SU-DHL-6 (cell line): ENCODE results near the gene G3BP1.

Source experiments
- H2AFZ ChIP-seq: fragments of 200-600 bp; sonication (generic); 2 replicates; pipeline ENCODE4 v1.6.1; 2014; ENCODE audit warnings: low read depth, mild to moderate bottlenecking, moderate library complexity, mixed read lengths, antibody characterized with exemption, low read length; ENCODE audit not compliant: severe bottlenecking
- H3F3A ChIP-seq: fragments of 200-600 bp; shearing (Covaris generic); 2 replicates; pipeline ENCODE4 v1.6.0; 2016; ENCODE audit warnings: antibody characterized with exemption, mild to moderate bottlenecking; ENCODE audit not compliant: insufficient read depth
- H3K27ac ChIP-seq: fragments of 200-600 bp; sonication (generic); 2 replicates; pipeline ENCODE4 v1.5.1; 2016; ENCODE audit warnings: low read depth, mild to moderate bottlenecking, low read length, moderate library complexity, mixed read lengths
- H3K27me3 ChIP-seq: fragments of 200-600 bp; sonication (generic), shearing (Covaris generic); 2 replicates; pipeline ENCODE4 v1.6.0; 2014; ENCODE audit warnings: mild to moderate bottlenecking, low read length
- H3K36me3 ChIP-seq: fragments of 200-600 bp; sonication (generic); 2 replicates; pipeline ENCODE4 v1.6.1; 2014; ENCODE audit warnings: mild to moderate bottlenecking, low read length, mixed read lengths
- H3K4me2 ChIP-seq: fragments of 300-600, 200-600 bp; shearing (Covaris generic), sonication (generic); 2 replicates; pipeline ENCODE4 v1.6.0; 2014; ENCODE audit warnings: low read length, low read depth, mild to moderate bottlenecking; ENCODE audit not compliant: poor library complexity, severe bottlenecking
- H3K4me3 ChIP-seq: fragments of 200-600 bp; sonication (generic); 2 replicates; pipeline ENCODE4 v1.5.1; 2014; ENCODE audit warnings: antibody characterized with exemption, low read length, mild to moderate bottlenecking, mixed read lengths; ENCODE audit not compliant: insufficient read depth, poor library complexity, severe bottlenecking
- H3K79me2 ChIP-seq: fragments of 200-600 bp; sonication (generic); 2 replicates; pipeline ENCODE4 v1.6.1; 2014; ENCODE audit warnings: mild to moderate bottlenecking, low read length, moderate library complexity; ENCODE audit not compliant: insufficient read depth
- H3K9ac ChIP-seq: fragments of 200-600 bp; sonication (generic); 2 replicates; pipeline ENCODE4 v1.7.0; 2014; ENCODE audit warnings: mild to moderate bottlenecking, low read length
- H3K9me2 ChIP-seq: fragments of 200-600 bp; sonication (generic); replicated peaks from 2 replicates; pipeline ENCODE4 v1.6.1; 2014; ENCODE audit warnings: low read length; ENCODE audit not compliant: insufficient read depth
- H3K9me3 ChIP-seq: fragments of 200-600 bp; sonication (generic); 2 replicates; pipeline ENCODE4 v1.6.1; 2014; ENCODE audit warnings: low read length, mixed read lengths; ENCODE audit not compliant: insufficient read depth
- H4K20me1 ChIP-seq: fragments of 200-600 bp; sonication (generic); 2 replicates; pipeline ENCODE4 v1.6.1; 2014; ENCODE audit warnings: low read depth, mild to moderate bottlenecking, antibody characterized with exemption, low read length, moderate library complexity, mixed read lengths
- EZH2phosphoT487 ChIP-seq: fragments of 200-600 bp; sonication (generic), shearing (Covaris generic); conservative IDR thresholded peaks from 2 replicates; pipeline ENCODE4 v1.6.1; 2018; ENCODE audit warnings: mild to moderate bottlenecking, antibody characterized with exemption, low read length, moderate library complexity, mixed read lengths
- TF ChIP-seq, protein P1 (sequence below): fragments of 200-600 bp; sonication (generic); IDR thresholded peaks from one replicate; pipeline ENCODE4 v1.5.1; 2017; ENCODE audit warnings: antibody characterized with exemption, mild to moderate bottlenecking, low read length, moderate library complexity; ENCODE audit not compliant: insufficient read depth, poor library complexity, severe bottlenecking

Gene G3BP1

GRCh38 chr5:151812757-151813309 is 41.1 kb downstream of the G3BP1 start:
- no peak overlapping the region for H3K4me3 ChIP-seq
- H3K36me3 ChIP-seq, result peaks cover 31% of the 10 kb centered on the region
- no peak overlapping the region for H2AFZ ChIP-seq
- peaks cover 11% of the 10 kb centered on the region; the same call in 1 of the 2 replicates for H3F3A ChIP-seq
- no peak for TF ChIP-seq EZH2phosphoT487
- TF ChIP-seq, protein P1, sequence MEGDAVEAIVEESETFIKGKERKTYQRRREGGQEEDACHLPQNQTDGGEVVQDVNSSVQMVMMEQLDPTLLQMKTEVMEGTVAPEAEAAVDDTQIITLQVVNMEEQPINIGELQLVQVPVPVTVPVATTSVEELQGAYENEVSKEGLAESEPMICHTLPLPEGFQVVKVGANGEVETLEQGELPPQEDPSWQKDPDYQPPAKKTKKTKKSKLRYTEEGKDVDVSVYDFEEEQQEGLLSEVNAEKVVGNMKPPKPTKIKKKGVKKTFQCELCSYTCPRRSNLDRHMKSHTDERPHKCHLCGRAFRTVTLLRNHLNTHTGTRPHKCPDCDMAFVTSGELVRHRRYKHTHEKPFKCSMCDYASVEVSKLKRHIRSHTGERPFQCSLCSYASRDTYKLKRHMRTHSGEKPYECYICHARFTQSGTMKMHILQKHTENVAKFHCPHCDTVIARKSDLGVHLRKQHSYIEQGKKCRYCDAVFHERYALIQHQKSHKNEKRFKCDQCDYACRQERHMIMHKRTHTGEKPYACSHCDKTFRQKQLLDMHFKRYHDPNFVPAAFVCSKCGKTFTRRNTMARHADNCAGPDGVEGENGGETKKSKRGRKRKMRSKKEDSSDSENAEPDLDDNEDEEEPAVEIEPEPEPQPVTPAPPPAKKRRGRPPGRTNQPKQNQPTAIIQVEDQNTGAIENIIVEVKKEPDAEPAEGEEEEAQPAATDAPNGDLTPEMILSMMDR, result no peak
- H3K27ac ChIP-seq, result no peak overlapping the region
- H3K27me3 ChIP-seq, result no peaks in the 10 kb centered on the region
- H3K4me2 ChIP-seq, result no peak overlapping the region
- no peak overlapping the region for H3K9ac ChIP-seq
- H4K20me1 ChIP-seq, result no peaks in the 10 kb centered on the region
- H3K9me2 ChIP-seq, result no peaks in the 10 kb centered on the region
- H3K9me3 ChIP-seq, result no peaks in the 10 kb centered on the region
- H3K79me2 ChIP-seq, result 0 out of 2 replicates have a peak, but pooled peaks cover under 1% of the 10 kb centered on the region

DNA sequence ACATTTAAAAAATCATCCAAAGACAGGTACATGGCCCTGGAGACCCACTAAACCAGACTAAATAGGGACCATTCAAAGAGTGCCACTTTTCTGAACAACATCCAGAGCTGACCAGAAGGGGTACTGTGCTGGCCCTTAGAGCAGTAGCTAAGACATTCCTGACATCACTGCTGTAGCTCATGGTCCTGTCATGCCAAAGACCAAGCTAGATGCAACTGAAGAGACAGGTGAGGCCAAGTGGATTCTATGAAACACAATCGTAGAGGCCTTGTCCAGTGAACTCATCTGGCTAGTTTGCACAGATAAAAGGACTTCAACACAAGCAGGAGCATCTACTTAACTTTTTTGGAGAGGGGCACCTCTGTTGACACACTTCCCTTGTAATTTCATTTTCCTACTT is 43.3 kb downstream of the G3BP1 start:
- Histone ChIP-seq H3K9ac (no peak overlapping the region), H3K9me3 (no peaks in the 10 kb centered on the region), H3K27me3 (no peaks in the 10 kb centered on the region), H3K4me2 (no peak overlapping the region), H3K36me3 (peaks cover 20% of the 10 kb centered on the region), H3K79me2 (no peaks in the 10 kb centered on the region), H3K4me3 (no peak overlapping the region), H2AFZ (no peak overlapping the region), H3F3A (peaks cover 18% of the 10 kb centered on the region; the same call in 1 of the 2 replicates), H3K9me2 (no peaks in the 10 kb centered on the region), H3K27ac (no peak overlapping the region), H4K20me1 (no peaks in the 10 kb centered on the region)
- TF ChIP-seq, protein P1, result no peak
- no peak for TF ChIP-seq EZH2phosphoT487

GRCh38 chr5:151819830-151820229 is 48.1 kb downstream of the G3BP1 start:
- Histone ChIP-seq H3K27ac (no peak overlapping the region), H3K27me3 (no peaks in the 10 kb centered on the region), H3F3A (peaks cover 13% of the 10 kb centered on the region; the same call in 1 of the 2 replicates), H2AFZ (no peak overlapping the region), H3K9me3 (no peaks in the 10 kb centered on the region), H3K79me2 (no peaks in the 10 kb centered on the region), H3K4me3 (no peak overlapping the region), H3K36me3 (no peaks in the 10 kb centered on the region), H3K9ac (no peak overlapping the region), H3K9me2 (no peaks in the 10 kb centered on the region), H4K20me1 (no peaks in the 10 kb centered on the region), H3K4me2 (no peak overlapping the region)
- TF ChIP-seq, protein P1, result no peak
- no peak for TF ChIP-seq EZH2phosphoT487
